Bronchial epithelial cell (primary cell): ENCODE data around the gene SPINT2. TPM values are rescaled to one million over a fixed set of nuclear protein-coding genes. Genes with fewer than 3 reads are reported as not detected.

ENCODE experiments used
- DNase-seq: peaks from one replicate; pipeline ENCODE4 v3.0.0-alpha.2; 2010; ENCODE audit warnings: low read depth
- FAIRE-seq: peaks from 2 replicates; lab custom pipeline; 2011; peaks lifted over from hg19 to GRCh38; lab: Jason Lieb, UNC
- H3K27me3 ChIP-seq: 2 replicates; pipeline ENCODE4 v1.5.1; 2011; ENCODE audit warnings: low read length; ENCODE audit not compliant: control insufficient read depth, insufficient read depth
- H3K36me3 ChIP-seq: 2 replicates; pipeline ENCODE4 v1.5.1; 2011; ENCODE audit warnings: low read length; ENCODE audit not compliant: control insufficient read depth, insufficient read depth
- H3K4me3 ChIP-seq: 2 replicates; pipeline ENCODE4 v1.5.1; 2011; ENCODE audit warnings: mild to moderate bottlenecking, low read depth, low read length, control low read depth
- CTCF ChIP-seq: IDR thresholded peaks from 2 replicates; pipeline ENCODE4 v1.5.1; 2011; ENCODE audit warnings: mild to moderate bottlenecking, moderate library complexity, low read length, control low read depth, inconsistent platforms; ENCODE audit not compliant: insufficient read depth, severe bottlenecking
- total RNA-seq: library from RNA; depleted of rRNA; stranded (reverse); fragments of >200 nt; gene quantifications from 2 replicates; pipeline ENCODE4 v1.2.1, GENCODE V29; 2014

Gene SPINT2
- total RNA-seq, 1 donor from 2014 or later = 1,057 TPM

GRCh38 chr19:38284422-38284821, 20.0 kb downstream of the SPINT2 start:
- DNase-seq (no peak), FAIRE-seq (no peak)
- no peaks in the 10 kb centered on the region for H3K27me3 ChIP-seq
- TF ChIP-seq CTCF = no peak
- no peak overlapping the region for H3K4me3 ChIP-seq
- H3K36me3 ChIP-seq = peaks cover 39% of the 10 kb centered on the region

- peaks cover 37% of the 10 kb centered on the region for H3K36me3 ChIP-seq
- DNase-seq = no peak
- no peak overlapping the region for H3K4me3 ChIP-seq
- FAIRE-seq = no peak
- H3K27me3 ChIP-seq = no peaks in the 10 kb centered on the region
- TF ChIP-seq CTCF = no peak
These were observed 21.2 kb downstream of the SPINT2 start for GRCh38 chr19:38285567-38285966.

GRCh38 chr19:38287604-38288003, 23.2 kb downstream of the SPINT2 start:
- no peaks in the 10 kb centered on the region for H3K27me3 ChIP-seq
- TF ChIP-seq CTCF = no peak
- DNase-seq (no peak), FAIRE-seq (no peak)
- peaks cover 51% of the 10 kb centered on the region for H3K36me3 ChIP-seq
- no peak overlapping the region for H3K4me3 ChIP-seq

GRCh38 chr19:38288123-38288855, 23.9 kb downstream of the SPINT2 start:
- TF ChIP-seq CTCF = no peak
- DNase-seq = no peak
- Histone ChIP-seq H3K36me3 (peaks cover 54% of the 10 kb centered on the region), H3K4me3 (no peak overlapping the region), H3K27me3 (no peaks in the 10 kb centered on the region)
- no peak for FAIRE-seq

- no peaks in the 10 kb centered on the region for H3K27me3 ChIP-seq
- TF ChIP-seq CTCF = no peak
- FAIRE-seq = no peak
- H3K4me3 ChIP-seq = no peak overlapping the region
- H3K36me3 ChIP-seq = peaks cover 52% of the 10 kb centered on the region
- DNase-seq = no peak
These were observed 25.6 kb downstream of the SPINT2 start for GRCh38 chr19:38289955-38290354.
